ENCODE measurements around the gene SPAG16. TPM values are rescaled to one million over a fixed set of nuclear protein-coding genes. Genes with fewer than 3 reads are reported as not detected.

SPAG16 gene
- total and polyA plus RNA-seq, 2 of the 13 experiments (the other 11 are each of a cell fraction or from before 2014, with no cell fraction given), result 9.6 to 26.5 TPM

- no peak for ATAC-seq
- no peaks in the 10 kb centered on the region for H3K79me2 ChIP-seq (ENCODE audit: insufficient read depth, low read length)
- H3K9ac ChIP-seq (ENCODE audit: insufficient read depth, low read depth, low read length), result no peak overlapping the region
- H3K27me3 ChIP-seq (ENCODE audit: control insufficient read depth in 1 of 2, insufficient read depth in 2 of 2, low read length in 2 of 2), result no peaks in the 10 kb centered on the region
- no peaks in the 10 kb centered on the region for H3K36me3 ChIP-seq (replicated peaks in 1 of 2; ENCODE audit: control insufficient read depth in 1 of 2, insufficient read depth in 2 of 2, low read length in 2 of 2)
- 3% methylated on average over 2 of the region's 2 CpGs for WGBS (ENCODE audit: low lambda C conversion rate)
- FAIRE-seq, result no peak
- no peaks in the 10 kb centered on the region for H4K20me1 ChIP-seq (ENCODE audit: insufficient read depth, low read length)
- in situ Hi-C loops (cut with HindIII; ENCODE audit: extremely low pct_ligation_motif_present, low pct_unique_long_range_greater_than_20kb) (no loop called here), intact Hi-C loops (cut with micrococcal nuclease; ENCODE audit: unreplicated experiment) (no loop called here)
- H3K9me3 ChIP-seq (ENCODE audit: low read length), result no peaks in the 10 kb centered on the region
- H3K4me3 ChIP-seq (replicated peaks in 1 of 3; ENCODE audit: insufficient read depth in 1 of 3, low read depth in 2 of 3, low read length in 3 of 3), result no peak overlapping the region
- BruUV-seq (replicated peaks), result no TSS peak
- no peak overlapping the region for H3K4me2 ChIP-seq (ENCODE audit: low read depth, low read length)
- POLR2A ChIA-PET, result no interaction called here
- no peak overlapping the region for H2AFZ ChIP-seq (ENCODE audit: low read length)
- H3K27ac ChIP-seq (ENCODE audit: extremely low read length, insufficient read depth, low read length), result no peak overlapping the region
- CTCF ChIA-PET (ENCODE audit: low intra/inter-chr PET ratio, low total read pairs), result no interaction called here
- DNase-seq (ENCODE audit: low spot score), result no peak
- TF ChIP-seq CHD2 (IDR thresholded peaks at IDR 0.05; ENCODE audit: low read depth, low read length) (no peak), AGO2 (optimal IDR thresholded peaks at IDR 0.05; ENCODE audit: low read depth, low read length) (no peak), SYNCRIP (IDR thresholded peaks at IDR 0.05; ENCODE audit: insufficient read depth, low read depth, low read length) (no peak), ZNF3 (CRISPR knock-in tag; IDR thresholded peaks at IDR 0.05) (no peak), HCFC1 (IDR thresholded peaks at IDR 0.05; ENCODE audit: low read depth, low read length) (no peak), ELF3 (CRISPR knock-in tag; IDR thresholded peaks at IDR 0.05) (no peak), KDM2A (CRISPR knock-in tag; IDR thresholded peaks at IDR 0.05; ENCODE audit: borderline replicate concordance, low read depth) (no peak), ZC3H13 (CRISPR knock-in tag; IDR thresholded peaks at IDR 0.05) (no peak), MEF2D (CRISPR knock-in tag; IDR thresholded peaks at IDR 0.05) (no peak), ZNF75D (CRISPR knock-in tag; IDR thresholded peaks at IDR 0.05; ENCODE audit: borderline replicate concordance) (no peak), ZNF672 (CRISPR knock-in tag; IDR thresholded peaks at IDR 0.05) (no peak)
- H3K4me1 ChIP-seq (ENCODE audit: insufficient read depth, low read length), result no peaks in the 10 kb centered on the region
Measured at GRCh38 chr2:214401580-214401979, 1117.3 kb downstream of the SPAG16 start.
